OCI-LY3 (cell line): ENCODE results near the gene MYO15A.

Experiments
- H2AFZ ChIP-seq: fragments of 200-600, 300-600 bp; shearing (Covaris generic); 2 replicates; pipeline ENCODE4 v1.6.0; 2014; ENCODE audit warnings: antibody characterized with exemption, low read depth, low read length
- H3K27ac ChIP-seq: fragments of 200-600, 300-600 bp; sonication (generic); 2 replicates; pipeline ENCODE4 v1.5.1; 2014; ENCODE audit warnings: mild to moderate bottlenecking, low read length, moderate library complexity, mixed read lengths
- H3K27me3 ChIP-seq: fragments of 200-600, 300-600 bp; sonication (generic); 2 replicates; pipeline ENCODE4 v1.6.1; 2014; ENCODE audit warnings: low read depth, low read length, mixed read lengths
- H3K36me3 ChIP-seq: fragments of 200-600, 300-600 bp; sonication (generic); replicated peaks from 2 replicates; pipeline ENCODE3; 2014; ENCODE audit warnings: low read depth, low read length, mixed read lengths
- H3K4me1 ChIP-seq: fragments of 300-600, 200-600 bp; sonication (generic); 2 replicates; pipeline ENCODE4 v1.6.1; 2014; ENCODE audit warnings: low read length, mixed read lengths
- H3K4me2 ChIP-seq: fragments of 200-600, 300-600 bp; sonication (generic); 2 replicates; pipeline ENCODE4 v1.6.1; 2014; ENCODE audit warnings: low read length, mixed read lengths
- H3K4me3 ChIP-seq: fragments of 300-600, 200-600 bp; sonication (generic); 2 replicates; pipeline ENCODE4 v1.5.1; 2014; ENCODE audit warnings: antibody characterized with exemption, mild to moderate bottlenecking, low read length, moderate library complexity
- H3K79me2 ChIP-seq: fragments of 300-600, 200-600 bp; shearing (Covaris generic); 2 replicates; pipeline ENCODE4 v1.6.1; 2014; ENCODE audit warnings: mild to moderate bottlenecking, low read length, mixed read lengths
- H3K9ac ChIP-seq: fragments of 300-600, 200-600 bp; shearing (Covaris generic); 2 replicates; pipeline ENCODE4 v1.6.0; 2014; ENCODE audit warnings: mild to moderate bottlenecking, low read length, moderate library complexity
- H3K9me3 ChIP-seq: fragments of 200-600, 300-600 bp; shearing (Covaris generic); 2 replicates; pipeline ENCODE4 v1.6.1; 2014; ENCODE audit warnings: low read length, mixed read lengths; ENCODE audit not compliant: insufficient read depth
- H4K20me1 ChIP-seq: fragments of 200-600, 300-600 bp; sonication (generic); 2 replicates; pipeline ENCODE4 v1.6.1; 2016; ENCODE audit warnings: low read length, mixed read lengths; ENCODE audit not compliant: insufficient read depth
- CTCF ChIP-seq: fragments of 200-600, 300-600 bp; sonication (generic); IDR thresholded peaks from 2 replicates; pipeline ENCODE4 v1.5.1; 2014; ENCODE audit warnings: antibody characterized with exemption, low read length, low read depth
- EZH2phosphoT487 ChIP-seq: fragments of 200-600 bp; shearing (Covaris generic); IDR thresholded peaks from 2 replicates; pipeline ENCODE4 v1.6.1; 2018; ENCODE audit warnings: antibody characterized with exemption, mixed run types, low read depth

Gene MYO15A

DNA sequence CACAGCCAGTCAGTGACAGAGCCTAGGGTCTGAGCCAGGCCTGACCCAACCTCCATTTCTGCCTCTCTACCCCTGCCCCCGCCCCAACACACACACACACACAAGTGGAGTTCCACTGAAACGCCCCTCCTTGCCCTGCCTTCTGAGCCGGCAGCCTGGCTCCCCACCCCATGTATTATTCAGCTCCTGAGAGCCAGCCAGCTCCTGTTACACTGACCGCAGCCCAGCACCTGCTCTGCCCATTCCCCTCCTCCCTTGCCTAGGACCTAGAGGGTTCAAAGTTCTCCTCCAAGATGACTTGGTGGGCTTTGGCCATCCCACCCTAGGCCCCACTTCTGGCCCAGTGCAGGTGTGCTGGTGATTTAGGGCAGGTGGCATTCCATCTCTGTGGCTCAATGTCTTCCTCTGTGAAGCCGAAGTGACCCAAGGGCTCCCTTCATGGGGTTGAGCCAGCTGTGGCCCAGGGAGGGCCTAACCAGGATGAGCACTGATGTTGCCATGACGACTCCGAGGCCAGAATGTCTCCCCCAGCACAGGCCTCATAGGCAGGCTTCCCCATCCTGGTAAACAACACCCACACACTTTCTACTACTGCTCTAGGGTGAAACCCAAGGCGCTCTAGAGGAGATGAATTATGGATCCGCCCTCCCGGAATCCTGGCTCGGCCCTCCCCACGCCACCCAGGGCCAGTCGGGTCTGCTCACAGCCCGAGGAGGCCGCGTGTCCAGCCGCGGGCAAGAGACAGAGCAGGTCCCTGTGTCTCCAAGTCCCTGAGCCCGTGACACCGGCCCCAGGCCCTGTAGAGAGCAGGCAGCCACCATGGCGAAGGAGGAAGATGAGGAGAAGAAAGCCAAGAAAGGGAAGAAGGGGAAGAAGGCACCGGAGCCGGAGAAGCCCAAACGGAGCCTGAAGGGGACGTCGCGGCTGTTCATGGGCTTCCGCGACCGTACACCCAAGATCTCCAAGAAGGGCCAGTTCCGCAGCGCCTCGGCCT is 9.7 kb downstream of the MYO15A start:
- Histone ChIP-seq H3K4me1 (no peaks in the 10 kb centered on the region), H3K36me3 (no peaks in the 10 kb centered on the region), H3K27me3 (no peaks in the 10 kb centered on the region), H3K27ac (no peak overlapping the region), H3K4me3 (no peak overlapping the region), H3K4me2 (no peak overlapping the region), H3K9ac (no peak overlapping the region), H3K9me3 (no peaks in the 10 kb centered on the region), H4K20me1 (no peaks in the 10 kb centered on the region), H3K79me2 (no peaks in the 10 kb centered on the region), H2AFZ (no peak overlapping the region)
- TF ChIP-seq EZH2phosphoT487: no peak
- TF ChIP-seq CTCF: no peak

GRCh38 chr17:18119166-18119745 is 10.7 kb downstream of the MYO15A start:
- Histone ChIP-seq H2AFZ (no peak overlapping the region), H3K9ac (no peak overlapping the region), H3K36me3 (no peaks in the 10 kb centered on the region), H3K4me2 (no peak overlapping the region), H3K27ac (no peak overlapping the region), H3K9me3 (no peaks in the 10 kb centered on the region), H3K4me3 (no peak overlapping the region), H3K27me3 (no peaks in the 10 kb centered on the region), H4K20me1 (no peaks in the 10 kb centered on the region), H3K4me1 (no peaks in the 10 kb centered on the region), H3K79me2 (no peaks in the 10 kb centered on the region)
- TF ChIP-seq CTCF (no peak), EZH2phosphoT487 (no peak)

DNA sequence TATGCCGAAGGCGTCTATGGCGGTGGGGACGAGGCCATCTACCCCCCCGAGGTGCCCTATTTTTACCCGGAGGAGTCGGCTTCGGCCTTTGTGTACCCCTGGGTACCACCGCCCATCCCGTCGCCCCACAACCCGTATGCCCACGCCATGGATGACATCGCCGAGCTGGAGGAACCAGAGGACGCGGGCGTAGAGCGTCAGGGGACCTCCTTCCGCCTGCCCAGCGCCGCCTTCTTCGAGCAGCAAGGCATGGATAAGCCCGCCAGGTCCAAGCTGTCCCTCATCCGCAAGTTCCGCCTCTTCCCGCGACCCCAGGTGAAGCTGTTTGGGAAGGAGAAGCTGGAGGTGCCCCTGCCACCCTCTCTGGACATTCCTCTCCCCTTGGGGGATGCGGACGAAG is 11.4 kb downstream of the MYO15A start:
- no peaks in the 10 kb centered on the region for H3K27me3 ChIP-seq
- no peaks in the 10 kb centered on the region for H4K20me1 ChIP-seq
- no peaks in the 10 kb centered on the region for H3K9me3 ChIP-seq
- no peaks in the 10 kb centered on the region for H3K4me1 ChIP-seq
- H3K27ac ChIP-seq: no peak overlapping the region
- H3K4me2 ChIP-seq: no peak overlapping the region
- no peak overlapping the region for H2AFZ ChIP-seq
- no peaks in the 10 kb centered on the region for H3K36me3 ChIP-seq
- H3K9ac ChIP-seq: no peak overlapping the region
- no peak for TF ChIP-seq EZH2phosphoT487
- TF ChIP-seq CTCF: no peak
- H3K79me2 ChIP-seq: no peaks in the 10 kb centered on the region
- no peak overlapping the region for H3K4me3 ChIP-seq

- no peak overlapping the region for H3K9ac ChIP-seq
- no peaks in the 10 kb centered on the region for H3K4me1 ChIP-seq
- no peaks in the 10 kb centered on the region for H3K9me3 ChIP-seq
- no peak overlapping the region for H2AFZ ChIP-seq
- no peaks in the 10 kb centered on the region for H3K36me3 ChIP-seq
- no peaks in the 10 kb centered on the region for H4K20me1 ChIP-seq
- no peaks in the 10 kb centered on the region for H3K79me2 ChIP-seq
- H3K27ac ChIP-seq: no peak overlapping the region
- TF ChIP-seq EZH2phosphoT487 (no peak), CTCF (no peak)
- H3K27me3 ChIP-seq: no peaks in the 10 kb centered on the region
- H3K4me3 ChIP-seq: no peak overlapping the region
- no peak overlapping the region for H3K4me2 ChIP-seq
Measured at GRCh38 chr17:18120461-18121017, 12.0 kb downstream of the MYO15A start.
